ENCODE results near the gene CSMD2.

DNA sequence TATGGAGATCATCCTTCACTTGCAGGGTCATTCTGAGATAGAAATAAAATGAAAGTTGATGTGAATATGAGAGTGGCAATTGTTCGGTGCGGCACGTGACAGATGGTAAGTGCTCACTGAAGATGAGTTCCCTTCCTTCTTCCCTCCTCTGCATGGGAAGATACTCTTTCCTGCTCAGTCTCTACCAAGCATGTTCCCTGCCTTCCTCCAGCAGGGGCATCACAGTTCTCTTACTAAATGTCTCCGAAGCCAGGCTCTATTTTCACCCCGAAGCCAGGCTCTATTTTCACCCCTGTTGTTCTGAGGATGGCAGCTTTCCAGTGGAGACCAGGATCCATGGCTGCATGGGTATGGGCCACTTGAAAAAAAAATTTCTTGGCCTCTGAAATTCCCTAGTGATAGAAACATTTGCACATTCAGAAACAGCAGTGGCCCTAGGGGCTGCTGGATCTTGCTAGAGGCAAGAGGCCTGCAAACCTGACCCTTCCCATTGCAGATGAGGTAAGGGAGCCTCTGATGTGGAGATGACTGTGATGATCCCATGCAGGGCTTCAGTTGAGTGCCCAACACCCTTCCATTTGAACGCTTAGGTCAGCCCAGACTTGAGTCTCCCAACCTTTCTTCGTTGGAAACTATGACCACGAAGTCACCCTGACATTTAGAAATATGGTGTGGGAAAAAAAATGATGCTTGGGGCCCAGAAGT lies 424.8 kb downstream of the CSMD2 start:
- TF ChIP-seq POLR2AphosphoS5 (IDR thresholded peaks at IDR 0.05; ENCODE audit: low read depth, low read length) (no peak), POLR2A (IDR thresholded peaks at IDR 0.05; ENCODE audit: low read depth, low read length) (no peak)

All from GM12892 (cell line).